Ovary (tissue), 3 donors: ENCODE measurements around the gene DEPDC5.

Experiments
- EP300 ChIP-seq: sonication (generic); formaldehyde crosslinking; IDR thresholded peaks from one replicate; pipeline ENCODE4 v1.6.1; 2017; ENCODE audit warnings: antibody characterized with exemption
- POLR2A ChIP-seq: fragments of 450-650 bp; IDR thresholded peaks from one replicate; pipeline ENCODE4 v1.6.1; 2017; ENCODE audit warnings: antibody characterized with exemption, mild to moderate bottlenecking, moderate library complexity
- TF ChIP-seq, protein P1 (sequence below), 3 donors: fragments of 450-650 bp in 2 of 3; fragments of 200-600 bp in 1 of 3; IDR thresholded peaks; one replicate each; pipeline versions ENCODE4 v1.5.1 to v1.8.0; 2016 to 2022; ENCODE audit warnings: antibody characterized with exemption in 3 of 3, mild to moderate bottlenecking in 1 of 3
- donor health status: DM: no; HTN: no; CAD: no.

DNA sequence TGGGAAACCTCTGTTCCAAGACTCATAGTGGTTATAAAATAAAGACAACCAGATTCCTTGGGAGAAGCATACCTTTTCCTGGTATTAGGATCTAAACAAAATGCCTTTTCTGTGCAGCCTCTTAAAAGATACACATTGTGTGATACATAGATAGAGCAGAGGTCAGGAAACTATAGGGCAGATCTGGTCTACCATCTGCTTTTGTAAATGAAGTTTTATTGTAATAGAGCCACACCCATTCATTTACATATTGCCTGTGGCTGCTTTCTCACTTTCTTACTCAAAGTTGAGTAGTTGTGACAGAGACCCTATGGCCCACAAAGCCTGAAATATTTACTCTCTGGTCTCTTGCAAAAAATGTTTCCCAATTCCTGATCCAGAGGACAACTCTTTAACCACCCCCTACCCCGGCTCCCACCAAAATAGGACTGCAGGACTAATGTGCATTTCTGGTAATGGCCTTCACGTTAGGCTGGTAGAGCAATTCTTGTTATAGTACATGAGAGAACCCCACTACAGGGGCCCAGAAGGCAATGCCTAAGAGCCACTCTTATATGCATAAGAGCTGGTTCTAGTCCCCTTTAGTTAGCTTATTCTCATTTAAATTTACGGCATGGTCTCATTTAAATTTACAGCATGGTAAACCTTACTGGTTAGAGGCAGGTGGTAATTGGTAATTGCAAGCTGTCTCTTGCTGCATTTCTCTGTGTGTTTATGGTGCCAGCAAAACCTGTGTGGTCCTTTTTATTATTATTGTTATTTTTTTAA is 113.8 kb downstream of the DEPDC5 start:
- TF ChIP-seq, protein P1, sequence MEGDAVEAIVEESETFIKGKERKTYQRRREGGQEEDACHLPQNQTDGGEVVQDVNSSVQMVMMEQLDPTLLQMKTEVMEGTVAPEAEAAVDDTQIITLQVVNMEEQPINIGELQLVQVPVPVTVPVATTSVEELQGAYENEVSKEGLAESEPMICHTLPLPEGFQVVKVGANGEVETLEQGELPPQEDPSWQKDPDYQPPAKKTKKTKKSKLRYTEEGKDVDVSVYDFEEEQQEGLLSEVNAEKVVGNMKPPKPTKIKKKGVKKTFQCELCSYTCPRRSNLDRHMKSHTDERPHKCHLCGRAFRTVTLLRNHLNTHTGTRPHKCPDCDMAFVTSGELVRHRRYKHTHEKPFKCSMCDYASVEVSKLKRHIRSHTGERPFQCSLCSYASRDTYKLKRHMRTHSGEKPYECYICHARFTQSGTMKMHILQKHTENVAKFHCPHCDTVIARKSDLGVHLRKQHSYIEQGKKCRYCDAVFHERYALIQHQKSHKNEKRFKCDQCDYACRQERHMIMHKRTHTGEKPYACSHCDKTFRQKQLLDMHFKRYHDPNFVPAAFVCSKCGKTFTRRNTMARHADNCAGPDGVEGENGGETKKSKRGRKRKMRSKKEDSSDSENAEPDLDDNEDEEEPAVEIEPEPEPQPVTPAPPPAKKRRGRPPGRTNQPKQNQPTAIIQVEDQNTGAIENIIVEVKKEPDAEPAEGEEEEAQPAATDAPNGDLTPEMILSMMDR (IDR thresholded peaks at IDR 0.05), result no peak
- TF ChIP-seq POLR2A, result no peak
- TF ChIP-seq EP300, result no peak
